GM21723 (cell line): ENCODE measurements around the gene PRG2.
"Not testable (repeated sequence)": the region's sequence is repeated elsewhere in the genome, so short reads cannot be mapped to it uniquely, and the experiment has no call there.

ENCODE experiments used
- ATAC-seq: cut with Tn5 transposase; IDR thresholded peaks from one replicate; pipeline ENCODE4 v1.9.1; 2021; ENCODE audit warnings: mild to moderate bottlenecking, moderate library complexity; ENCODE audit not compliant: unreplicated experiment

Gene PRG2

GRCh38 chr11:57348636-57349313 lies 41.7 kb downstream of the PRG2 start:
- ATAC-seq = no peak

- no peak for ATAC-seq
Observed at GRCh38 chr11:57348052-57348451, 42.4 kb downstream of the PRG2 start.

GRCh38 chr11:57347336-57347735 lies 43.1 kb downstream of the PRG2 start:
- ATAC-seq = no peak

- peak; percentile 71 for ATAC-seq
Observed at GRCh38 chr11:57345555-57346211, 44.8 kb downstream of the PRG2 start.

- no peak for ATAC-seq
Observed at GRCh38 chr11:57344826-57345225, 45.6 kb downstream of the PRG2 start.

- ATAC-seq = no peak
Observed at GRCh38 chr11:57343825-57344224, 46.6 kb downstream of the PRG2 start.

GRCh38 chr11:57342702-57343101 lies 47.7 kb downstream of the PRG2 start:
- no peak for ATAC-seq

GRCh38 chr11:57341250-57341808 lies 49.1 kb downstream of the PRG2 start:
- no peak for ATAC-seq

GRCh38 chr11:57340039-57340615 lies 50.3 kb downstream of the PRG2 start:
- no peak for ATAC-seq

GRCh38 chr11:57339328-57339727 lies 51.1 kb downstream of the PRG2 start:
- no peak for ATAC-seq

- no peak for ATAC-seq
Observed at GRCh38 chr11:57338142-57338541, 52.3 kb downstream of the PRG2 start, which contains the start of gene P2RX3. Gene P2RX3 (plus strand): TSS chr11:57338352. CDS start chr11:57338551, 199 bp downstream.

- ATAC-seq = not testable (repeated sequence)
Observed at GRCh38 chr11:57336856-57337255, 53.6 kb downstream of the PRG2 start.
